ENCODE measurements around the gene LCN15. TPM values are rescaled to one million over a fixed set of nuclear protein-coding genes. Genes with fewer than 3 reads are reported as not detected.
A peak's percentile ranks its signal among the peaks of the same experiment; 100 is the strongest.

The LCN15 gene
- total and polyA plus RNA-seq, 2 of the 13 experiments (the other 11 are each of a cell fraction or from before 2014, with no cell fraction given) = 1.3 to 53.7 TPM

- Histone ChIP-seq H3K27me3 (ENCODE audit: control insufficient read depth in 1 of 2, insufficient read depth in 2 of 2, low read length in 2 of 2) (no peaks in the 10 kb centered on the region; a peak in 1 of 5 replicates), H2AFZ (ENCODE audit: low read length) (no peak overlapping the region), H3K9me3 (ENCODE audit: low read length) (no peaks in the 10 kb centered on the region), H3K79me2 (ENCODE audit: insufficient read depth, low read length) (peaks cover 31% of the 10 kb centered on the region), H3K27ac (ENCODE audit: extremely low read length, insufficient read depth, low read length) (no peak overlapping the region), H3K4me3 (replicated peaks in 1 of 3; ENCODE audit: insufficient read depth in 1 of 3, low read depth in 2 of 3, low read length in 3 of 3) (peak overlapping the region in 2 of 3 experiments; percentile 89; a peak in 5 of 6 replicates), H3K9ac (ENCODE audit: insufficient read depth, low read depth, low read length) (peak overlapping the region; percentile 90; the same call in 1 of the 2 replicates), H4K20me1 (ENCODE audit: insufficient read depth, low read length) (peaks cover 52% of the 10 kb centered on the region), H3K4me1 (ENCODE audit: insufficient read depth, low read length) (peaks cover 50% of the 10 kb centered on the region), H3K36me3 (replicated peaks in 1 of 2; ENCODE audit: control insufficient read depth in 1 of 2, insufficient read depth in 2 of 2, low read length in 2 of 2) (peaks cover 11 to 20% of the 10 kb centered on the region in 2 experiments; a peak in 4 of 5 replicates), H3K4me2 (ENCODE audit: low read depth, low read length) (peak overlapping the region; percentile 97)
- DNase-seq (ENCODE audit: low spot score) = no peak
- ATAC-seq = no peak
- no peak for FAIRE-seq
- no TSS peak for BruUV-seq (replicated peaks)
- in situ Hi-C loops (cut with HindIII; ENCODE audit: extremely low pct_ligation_motif_present, low pct_unique_long_range_greater_than_20kb) (no loop called here), intact Hi-C loops (cut with micrococcal nuclease; ENCODE audit: unreplicated experiment) (no loop called here)
- ChIA-PET CTCF (ENCODE audit: low intra/inter-chr PET ratio, low total read pairs) (no interaction called here), POLR2A (interaction anchor here (0.8 kb wide), 1 partner anchor 28 kb away, joined by 3 read pairs; no protein-coding TSS in a partner anchor)
- peak; percentile 31 for TF ChIP-seq RBM22 (optimal IDR thresholded peaks at IDR 0.05; ENCODE audit: low read length)
- no peak for TF ChIP-seq EHMT2 (IDR thresholded peaks at IDR 0.05; ENCODE audit: borderline replicate concordance, low read depth, low read length)
- TF ChIP-seq ISL2 (CRISPR knock-in tag; IDR thresholded peaks at IDR 0.05) = no peak
- TF ChIP-seq ZNF556 (CRISPR knock-in tag; IDR thresholded peaks at IDR 0.05; ENCODE audit: borderline replicate concordance) = no peak
- WGBS (ENCODE audit: low lambda C conversion rate) = 80% methylated on average over 10 of the region's 10 CpGs
These were observed 38.7 kb downstream of the LCN15 start for GRCh38 chr9:136725612-136726011.

- in situ Hi-C loops (cut with HindIII; ENCODE audit: extremely low pct_ligation_motif_present, low pct_unique_long_range_greater_than_20kb) = no loop called here
- FAIRE-seq (no peak), ATAC-seq (no peak), DNase-seq (ENCODE audit: low spot score) (no peak)
- CTCF ChIA-PET (ENCODE audit: low intra/inter-chr PET ratio, low total read pairs) = no interaction called here
- Histone ChIP-seq H3K4me2 (ENCODE audit: low read depth, low read length) (no peak overlapping the region), H3K4me3 (replicated peaks in 1 of 3; ENCODE audit: insufficient read depth in 1 of 3, low read depth in 2 of 3, low read length in 3 of 3) (no peak overlapping the region), H3K79me2 (ENCODE audit: insufficient read depth, low read length) (peaks cover 27% of the 10 kb centered on the region), H3K9me3 (ENCODE audit: low read length) (no peaks in the 10 kb centered on the region), H3K27ac (ENCODE audit: extremely low read length, insufficient read depth, low read length) (no peak overlapping the region), H3K4me1 (ENCODE audit: insufficient read depth, low read length) (peaks cover 42% of the 10 kb centered on the region), H3K27me3 (ENCODE audit: control insufficient read depth in 1 of 2, insufficient read depth in 2 of 2, low read length in 2 of 2) (no peaks in the 10 kb centered on the region; a peak in 1 of 5 replicates), H3K36me3 (replicated peaks in 1 of 2; ENCODE audit: control insufficient read depth in 1 of 2, insufficient read depth in 2 of 2, low read length in 2 of 2) (peaks cover 11 to 20% of the 10 kb centered on the region in 2 experiments; a peak in 4 of 5 replicates), H3K9ac (ENCODE audit: insufficient read depth, low read depth, low read length) (no peak overlapping the region), H4K20me1 (ENCODE audit: insufficient read depth, low read length) (peaks cover 52% of the 10 kb centered on the region), H2AFZ (ENCODE audit: low read length) (no peak overlapping the region)
- 98% methylated on average over 7 of the region's 7 CpGs for WGBS (ENCODE audit: low lambda C conversion rate)
- POLR2A ChIA-PET = no interaction called here
- BruUV-seq (replicated peaks) = no TSS peak
- TF ChIP-seq RBFOX2 (IDR thresholded peaks at IDR 0.05; ENCODE audit: low read depth, low read length) (peak; percentile 35; the same call in 1 of the 2 replicates), ZNF777 (CRISPR knock-in tag; IDR thresholded peaks at IDR 0.05) (no peak)
- intact Hi-C loops (cut with micrococcal nuclease; ENCODE audit: unreplicated experiment) = no loop called here
These were observed 39.5 kb downstream of the LCN15 start for GRCh38 chr9:136724772-136725171.
